D721Med (cell line): ENCODE measurements around the gene PARPBP.

Experiments used
- DNase-seq: peaks from one replicate; pipeline ENCODE4 v3.0.0; 2011; ENCODE audit warnings: low spot score; ENCODE audit not compliant: insufficient read length
- FAIRE-seq: peaks from 2 replicates; lab custom pipeline; 2011; peaks lifted over from hg19 to GRCh38; lab: Jason Lieb, UNC
- CTCF ChIP-seq: IDR thresholded peaks from 2 replicates; pipeline ENCODE4 v1.5.1; 2012; ENCODE audit warnings: mild to moderate bottlenecking, control low read depth; ENCODE audit not compliant: insufficient read depth; ENCODE audit errors: missing control alignments

The PARPBP gene

DNA sequence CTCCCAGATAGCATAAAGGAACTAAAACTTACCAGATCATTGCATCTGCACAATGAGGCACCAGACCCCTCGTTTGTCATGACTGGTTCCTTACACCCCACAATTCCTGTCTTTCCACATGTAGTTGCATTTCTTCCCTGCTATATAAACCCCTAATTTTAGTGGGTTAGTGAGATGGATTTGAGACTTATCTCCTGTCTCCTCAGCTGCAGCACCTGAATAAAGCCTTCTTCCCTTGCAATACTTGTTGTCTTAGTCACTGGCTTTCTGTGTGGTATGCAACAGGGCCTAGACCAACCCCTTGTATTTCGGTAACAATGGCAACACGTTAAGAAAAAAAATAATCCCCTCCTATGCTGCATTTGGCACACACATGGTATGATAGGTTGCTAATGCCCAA lies 13.1 kb upstream of the PARPBP start:
- no peak for FAIRE-seq
- DNase-seq, result no peak
- no peak for TF ChIP-seq CTCF

GRCh38 chr12:102107970-102108369 lies 12.0 kb upstream of the PARPBP start:
- FAIRE-seq (no peak), DNase-seq (no peak)
- no peak for TF ChIP-seq CTCF

- FAIRE-seq (no peak), DNase-seq (no peak)
- TF ChIP-seq CTCF, result no peak
Observed at GRCh38 chr12:102110782-102111181, 9.2 kb upstream of the PARPBP start.

- FAIRE-seq, result no peak
- DNase-seq, result no peak
- no peak for TF ChIP-seq CTCF
Observed at GRCh38 chr12:102114212-102114611, 5.8 kb upstream of the PARPBP start.

DNA sequence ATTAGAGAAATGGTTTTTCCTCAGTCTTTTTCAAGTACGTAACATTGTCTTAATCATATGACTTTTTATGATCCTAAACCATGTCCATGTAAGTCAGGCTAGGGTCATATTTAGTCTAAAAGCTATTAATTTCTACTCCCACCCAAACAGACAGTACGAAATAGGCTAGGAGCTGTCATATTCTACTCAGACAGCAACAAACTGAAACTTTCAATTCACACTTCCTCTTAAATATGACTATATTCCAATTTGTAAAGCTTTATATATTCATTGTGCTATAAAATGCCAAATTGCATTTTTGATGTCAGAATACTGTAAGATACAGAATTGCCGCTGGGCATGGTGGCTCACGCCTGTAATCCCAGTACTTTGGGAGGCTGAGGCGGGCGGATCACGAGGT lies 3.6 kb upstream of the PARPBP start:
- FAIRE-seq (no peak), DNase-seq (no peak)
- TF ChIP-seq CTCF, result no peak

GRCh38 chr12:102118874-102119273 lies 1.1 kb upstream of the PARPBP start:
- no peak for FAIRE-seq
- DNase-seq, result no peak
- TF ChIP-seq CTCF, result no peak

GRCh38 chr12:102120564-102120873 lies 536 bp downstream of the PARPBP start:
- DNase-seq (no peak), FAIRE-seq (no peak)
- TF ChIP-seq CTCF, result no peak
